Liver (tissue), 3 donors: ENCODE data around the gene NUP50.

Experiments used
- ATF3 ChIP-seq: IDR thresholded peaks from 2 replicates; pipeline ENCODE4 v1.6.1; 2016; ENCODE audit warnings: antibody characterized with exemption
- CTCF ChIP-seq: fragments of 150-350 bp; IDR thresholded peaks from 2 replicates; pipeline ENCODE4 v1.5.1; 2017; ENCODE audit warnings: improper control_type of control experiment, low read depth, low read length; ENCODE audit not compliant: missing input control
- EGR1 ChIP-seq, 2 donors: IDR thresholded peaks; 2 replicates each; pipeline ENCODE4 v1.6.1; 2016 to 2018; ENCODE audit warnings: antibody characterized with exemption in 2 of 2, low read depth in 2 of 2
- GABPA ChIP-seq, 2 donors: IDR thresholded peaks in 1 of 2; conservative IDR thresholded peaks in 1 of 2; 2 replicates each; pipeline ENCODE4 v1.6.1; 2016; ENCODE audit warnings: antibody characterized with exemption in 2 of 2, mild to moderate bottlenecking in 1 of 2, moderate library complexity in 1 of 2
- HNF4A ChIP-seq, 2 donors: conservative IDR thresholded peaks; 2 replicates each; pipeline ENCODE4 v1.6.1; 2016; ENCODE audit warnings: antibody characterized with exemption in 2 of 2, mild to moderate bottlenecking in 2 of 2
- JUND ChIP-seq, 2 donors: IDR thresholded peaks; 2 replicates each; pipeline ENCODE4 v1.6.1; 2016; ENCODE audit warnings: antibody characterized with exemption in 2 of 2
- RAD21 ChIP-seq, 2 donors: IDR thresholded peaks; 2 replicates each; pipeline ENCODE4 v1.6.1; 2016; ENCODE audit warnings: antibody characterized with exemption in 2 of 2, mild to moderate bottlenecking in 2 of 2
- RXRA ChIP-seq, 2 donors: IDR thresholded peaks; 2 replicates each; pipeline ENCODE4 v1.6.1; 2017 to 2018; ENCODE audit warnings: antibody characterized with exemption in 2 of 2, mild to moderate bottlenecking in 1 of 2
- SP1 ChIP-seq: IDR thresholded peaks from 2 replicates; pipeline ENCODE4 v1.6.1; 2018; ENCODE audit warnings: antibody characterized with exemption, mild to moderate bottlenecking
- TAF1 ChIP-seq: conservative IDR thresholded peaks from 2 replicates; pipeline ENCODE4 v1.6.1; 2016; ENCODE audit warnings: antibody characterized with exemption, mild to moderate bottlenecking
- YY1 ChIP-seq: IDR thresholded peaks from 2 replicates; pipeline ENCODE4 v1.6.1; 2016; ENCODE audit warnings: antibody characterized with exemption, mild to moderate bottlenecking
- ZBTB33 ChIP-seq: IDR thresholded peaks from 2 replicates; pipeline ENCODE4 v1.6.1; 2016; ENCODE audit warnings: antibody characterized with exemption
- TF ChIP-seq, protein P1 (sequence below): IDR thresholded peaks from 2 replicates; pipeline ENCODE4 v1.6.1; 2016; ENCODE audit warnings: antibody characterized with exemption, mild to moderate bottlenecking
- TF ChIP-seq, protein P2 (sequence below): IDR thresholded peaks from 2 replicates; pipeline ENCODE4 v1.6.1; 2016; ENCODE audit warnings: antibody characterized with exemption
- donor health status: healthy.
- donor health status: healthy.

- no peak for TF ChIP-seq CTCF
- TF ChIP-seq ATF3: no peak
- TF ChIP-seq, protein P1, sequence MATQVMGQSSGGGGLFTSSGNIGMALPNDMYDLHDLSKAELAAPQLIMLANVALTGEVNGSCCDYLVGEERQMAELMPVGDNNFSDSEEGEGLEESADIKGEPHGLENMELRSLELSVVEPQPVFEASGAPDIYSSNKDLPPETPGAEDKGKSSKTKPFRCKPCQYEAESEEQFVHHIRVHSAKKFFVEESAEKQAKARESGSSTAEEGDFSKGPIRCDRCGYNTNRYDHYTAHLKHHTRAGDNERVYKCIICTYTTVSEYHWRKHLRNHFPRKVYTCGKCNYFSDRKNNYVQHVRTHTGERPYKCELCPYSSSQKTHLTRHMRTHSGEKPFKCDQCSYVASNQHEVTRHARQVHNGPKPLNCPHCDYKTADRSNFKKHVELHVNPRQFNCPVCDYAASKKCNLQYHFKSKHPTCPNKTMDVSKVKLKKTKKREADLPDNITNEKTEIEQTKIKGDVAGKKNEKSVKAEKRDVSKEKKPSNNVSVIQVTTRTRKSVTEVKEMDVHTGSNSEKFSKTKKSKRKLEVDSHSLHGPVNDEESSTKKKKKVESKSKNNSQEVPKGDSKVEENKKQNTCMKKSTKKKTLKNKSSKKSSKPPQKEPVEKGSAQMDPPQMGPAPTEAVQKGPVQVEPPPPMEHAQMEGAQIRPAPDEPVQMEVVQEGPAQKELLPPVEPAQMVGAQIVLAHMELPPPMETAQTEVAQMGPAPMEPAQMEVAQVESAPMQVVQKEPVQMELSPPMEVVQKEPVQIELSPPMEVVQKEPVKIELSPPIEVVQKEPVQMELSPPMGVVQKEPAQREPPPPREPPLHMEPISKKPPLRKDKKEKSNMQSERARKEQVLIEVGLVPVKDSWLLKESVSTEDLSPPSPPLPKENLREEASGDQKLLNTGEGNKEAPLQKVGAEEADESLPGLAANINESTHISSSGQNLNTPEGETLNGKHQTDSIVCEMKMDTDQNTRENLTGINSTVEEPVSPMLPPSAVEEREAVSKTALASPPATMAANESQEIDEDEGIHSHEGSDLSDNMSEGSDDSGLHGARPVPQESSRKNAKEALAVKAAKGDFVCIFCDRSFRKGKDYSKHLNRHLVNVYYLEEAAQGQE: no peak
- TF ChIP-seq GABPA (IDR thresholded peaks at IDR 0.05 in 1 of 2, conservative IDR thresholded peaks at IDR 0.05 in 1 of 2): no peak
- TF ChIP-seq, protein P2, sequence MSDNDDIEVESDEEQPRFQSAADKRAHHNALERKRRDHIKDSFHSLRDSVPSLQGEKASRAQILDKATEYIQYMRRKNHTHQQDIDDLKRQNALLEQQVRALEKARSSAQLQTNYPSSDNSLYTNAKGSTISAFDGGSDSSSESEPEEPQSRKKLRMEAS: no peak
- no peak for TF ChIP-seq ZBTB33
- TF ChIP-seq JUND (IDR thresholded peaks at IDR 0.05): no peak
- TF ChIP-seq YY1: no peak
- no peak for TF ChIP-seq RAD21 (IDR thresholded peaks at IDR 0.05)
- no peak for TF ChIP-seq EGR1 (IDR thresholded peaks at IDR 0.05; ENCODE audit: low read depth in 2 of 2)
- TF ChIP-seq HNF4A (conservative IDR thresholded peaks at IDR 0.05): no peak
- TF ChIP-seq SP1: no peak
- TF ChIP-seq TAF1: no peak
- TF ChIP-seq RXRA (IDR thresholded peaks at IDR 0.05): no peak
Measured at GRCh38 chr22:45130891-45131290, 32.8 kb upstream of the NUP50 start.
